Sigmoid colon (tissue), 4 donors: Measurements from ENCODE around the gene VPS18.

ENCODE experiments used
- CTCF ChIP-seq, 4 experiments: fragments of 450-650 bp in 3 of 4; fragments of 200-600 bp in 1 of 4; IDR thresholded peaks; one replicate each; pipeline ENCODE4 v1.5.1; 2016 to 2019; ENCODE audit warnings: antibody characterized with exemption in 4 of 4, mild to moderate bottlenecking in 3 of 4, moderate library complexity in 2 of 4
- EP300 ChIP-seq, 4 donors: sonication (generic); formaldehyde crosslinking; IDR thresholded peaks; one replicate each; pipeline ENCODE4 v1.6.1; 2017; ENCODE audit warnings: antibody characterized with exemption in 4 of 4
- POLR2A ChIP-seq, 2 donors: fragments of 450-650 bp; IDR thresholded peaks; one replicate each; pipeline ENCODE4 v1.6.1; 2016; ENCODE audit warnings: antibody characterized with exemption in 2 of 2, mild to moderate bottlenecking in 2 of 2, moderate library complexity in 2 of 2
- POLR2AphosphoS5 ChIP-seq, 4 donors: sonication (generic); formaldehyde crosslinking; IDR thresholded peaks; one replicate each; pipeline ENCODE4 v1.6.1; 2017; ENCODE audit warnings: antibody characterized with exemption in 4 of 4

DNA sequence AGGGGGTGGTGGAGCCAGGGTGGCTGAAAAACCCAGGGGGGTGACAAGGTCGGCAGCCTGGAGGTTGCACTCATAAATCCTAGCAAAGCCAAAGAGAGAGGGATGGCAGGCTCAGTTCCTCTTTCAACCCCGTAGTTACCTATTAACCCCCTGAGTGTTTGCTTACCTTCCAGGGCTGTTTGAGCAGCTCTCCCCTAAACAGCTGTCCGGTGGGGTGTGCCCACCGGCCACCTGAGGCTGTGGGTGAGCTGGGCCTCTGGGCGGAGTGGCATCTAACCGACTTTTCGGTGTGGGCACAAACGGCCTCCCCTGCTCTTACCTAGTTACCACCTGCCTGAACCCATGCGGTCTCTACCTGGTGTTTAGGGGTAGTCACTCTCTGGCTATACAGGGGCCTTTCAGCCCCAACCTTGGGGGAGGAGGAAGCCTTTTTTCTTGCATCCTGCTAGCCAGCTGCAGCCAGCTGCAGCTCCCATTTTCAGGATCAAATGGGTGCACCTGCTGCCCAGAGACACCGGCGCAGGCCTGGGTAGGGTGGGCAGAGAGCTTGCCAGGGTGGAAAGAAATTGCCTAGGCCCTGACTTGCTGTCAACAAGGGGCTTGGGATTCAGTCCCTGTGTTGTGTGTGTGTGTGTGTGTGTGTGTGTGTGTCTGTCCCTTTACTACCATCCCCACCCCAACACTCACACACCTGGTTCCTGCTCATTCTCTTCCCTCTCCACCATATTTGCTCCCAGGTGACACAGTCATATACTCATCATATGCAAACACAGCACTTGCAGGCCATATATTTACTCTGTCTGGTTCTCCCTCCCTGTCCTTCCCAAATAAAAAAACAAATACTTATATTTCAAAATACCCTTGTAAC, 38.6 kb downstream of the VPS18 start:
- no peak for TF ChIP-seq CTCF (IDR thresholded peaks at IDR 0.05)
- no peak for TF ChIP-seq POLR2A (IDR thresholded peaks at IDR 0.05)
- TF ChIP-seq POLR2AphosphoS5 (IDR thresholded peaks at IDR 0.05): no peak
- no peak for TF ChIP-seq EP300 (IDR thresholded peaks at IDR 0.05)
